GM19324 (cell line): ENCODE measurements around the gene SNTA1.
A peak's percentile ranks its signal among the peaks of the same experiment; 100 is the strongest.
"Not testable (repeated sequence)": the region's sequence is repeated elsewhere in the genome, so short reads cannot be mapped to it uniquely, and the experiment has no call there.

Experiments
- ATAC-seq: cut with Tn5 transposase; IDR thresholded peaks from one replicate; pipeline ENCODE4 v1.9.1; 2021; ENCODE audit warnings: mild to moderate bottlenecking, moderate library complexity; ENCODE audit not compliant: unreplicated experiment, low FRiP score

Gene SNTA1

GRCh38 chr20:33443512-33444239 is at the start of gene SNTA1:
Gene SNTA1 (minus strand): TSS chr20:33443763. CDS start chr20:33443620, 143 bp downstream.
- peak; percentile 86 for ATAC-seq

- no peak for ATAC-seq
Measured at GRCh38 chr20:33490934-33491656, 47.5 kb upstream of the SNTA1 start.

- peak; percentile 68 for ATAC-seq
Measured at GRCh38 chr20:33490023-33490933, 46.7 kb upstream of the SNTA1 start, which contains the start of gene CBFA2T2. Gene CBFA2T2 (plus strand): TSS chr20:33490096. CDS start chr20:33490268, 172 bp downstream.

- peak; percentile 94 for ATAC-seq
Measured at GRCh38 chr20:33489495-33490022, 46.0 kb upstream of the SNTA1 start.

- not testable (repeated sequence) for ATAC-seq
Measured at GRCh38 chr20:33488661-33489494, 45.3 kb upstream of the SNTA1 start.

- no peak for ATAC-seq
Measured at GRCh38 chr20:33488201-33488600, 44.6 kb upstream of the SNTA1 start.

GRCh38 chr20:33483186-33483585 is 39.6 kb upstream of the SNTA1 start:
- ATAC-seq: not testable (repeated sequence)

- ATAC-seq: no peak
Measured at GRCh38 chr20:33482581-33482980, 39.0 kb upstream of the SNTA1 start.

GRCh38 chr20:33481431-33481941 is 37.9 kb upstream of the SNTA1 start:
- ATAC-seq: no peak

- no peak for ATAC-seq
Measured at GRCh38 chr20:33480048-33480447, 36.5 kb upstream of the SNTA1 start.

- no peak for ATAC-seq
Measured at GRCh38 chr20:33477386-33478234, 34.0 kb upstream of the SNTA1 start.

GRCh38 chr20:33475381-33476152 is 32.0 kb upstream of the SNTA1 start:
- ATAC-seq: no peak

GRCh38 chr20:33474963-33475362 is 31.4 kb upstream of the SNTA1 start:
- ATAC-seq: no peak

GRCh38 chr20:33474097-33474873 is 30.7 kb upstream of the SNTA1 start:
- ATAC-seq: no peak

GRCh38 chr20:33472868-33473435 is 29.4 kb upstream of the SNTA1 start:
- ATAC-seq: no peak

- ATAC-seq: no peak
Measured at GRCh38 chr20:33470866-33471265, 27.3 kb upstream of the SNTA1 start.

- no peak for ATAC-seq
Measured at GRCh38 chr20:33470457-33470856, 26.9 kb upstream of the SNTA1 start.
